Measurements from ENCODE around the gene ATAD2B. TPM values are rescaled to one million over a fixed set of nuclear protein-coding genes. Genes with fewer than 3 reads are reported as not detected.

Gene ATAD2B
- total RNA-seq, 1 donor from 2014 or later: 28.8 TPM

GRCh38 chr2:23916727-23917405 lies 10.1 kb downstream of the ATAD2B start:
- intact Hi-C loops (cut with micrococcal nuclease): no loop called here

GRCh38 chr2:23915327-23915726 lies 11.6 kb downstream of the ATAD2B start:
- intact Hi-C loops (cut with micrococcal nuclease): no loop called here

GRCh38 chr2:23912054-23912453 lies 14.9 kb downstream of the ATAD2B start:
- intact Hi-C loops (cut with micrococcal nuclease): no loop called here

- intact Hi-C loops (cut with micrococcal nuclease): no loop called here
Observed at GRCh38 chr2:23905155-23905554, 21.8 kb downstream of the ATAD2B start.

GRCh38 chr2:23904692-23905091 lies 22.2 kb downstream of the ATAD2B start:
- intact Hi-C loops (cut with micrococcal nuclease): no loop called here

- intact Hi-C loops (cut with micrococcal nuclease): no loop called here
Observed at GRCh38 chr2:23904215-23904614, 22.7 kb downstream of the ATAD2B start.

- intact Hi-C loops (cut with micrococcal nuclease): no loop called here
Observed at GRCh38 chr2:23903034-23903433, 23.9 kb downstream of the ATAD2B start.

GRCh38 chr2:23901966-23902846 lies 24.7 kb downstream of the ATAD2B start:
- intact Hi-C loops (cut with micrococcal nuclease): no loop called here

- intact Hi-C loops (cut with micrococcal nuclease): no loop called here
Observed at GRCh38 chr2:23900541-23901322, 26.2 kb downstream of the ATAD2B start.

GRCh38 chr2:23900133-23900532 lies 26.8 kb downstream of the ATAD2B start:
- intact Hi-C loops (cut with micrococcal nuclease): no loop called here

- intact Hi-C loops (cut with micrococcal nuclease): no loop called here
Observed at GRCh38 chr2:23871206-23871605, 55.7 kb downstream of the ATAD2B start.

GRCh38 chr2:23867449-23867848 lies 59.5 kb downstream of the ATAD2B start:
- intact Hi-C loops (cut with micrococcal nuclease): no loop called here

- intact Hi-C loops (cut with micrococcal nuclease): no loop called here
Observed at GRCh38 chr2:23862716-23863426, 64.1 kb downstream of the ATAD2B start.

GRCh38 chr2:23861952-23862351 lies 65.0 kb downstream of the ATAD2B start:
- intact Hi-C loops (cut with micrococcal nuclease): no loop called here

GRCh38 chr2:23859983-23860382 lies 66.9 kb downstream of the ATAD2B start:
- intact Hi-C loops (cut with micrococcal nuclease): no loop called here

GRCh38 chr2:23859234-23859633 lies 67.7 kb downstream of the ATAD2B start:
- intact Hi-C loops (cut with micrococcal nuclease): no loop called here

GRCh38 chr2:23850564-23851256 lies 76.2 kb downstream of the ATAD2B start:
- intact Hi-C loops (cut with micrococcal nuclease): no loop called here

- intact Hi-C loops (cut with micrococcal nuclease): no loop called here
Observed at GRCh38 chr2:23844905-23845304, 82.0 kb downstream of the ATAD2B start.

GRCh38 chr2:23843051-23843976 lies 83.6 kb downstream of the ATAD2B start:
- intact Hi-C loops (cut with micrococcal nuclease): no loop called here
